GM23248 (cell line): Measurements from ENCODE around the gene SLC29A4. TPM values are rescaled to one million over a fixed set of nuclear protein-coding genes. Genes with fewer than 3 reads are reported as not detected.
"Not testable (repeated sequence)": the region's sequence is repeated elsewhere in the genome, so short reads cannot be mapped to it uniquely, and the experiment has no call there.

Experiments
- DNase-seq: peaks from one replicate; pipeline ENCODE4 v3.0.0-alpha.2; 2015
- H2AFZ ChIP-seq: fragments of 200-600 bp; sonication (generic); 2 replicates; pipeline ENCODE4 v1.6.1; 2016; ENCODE audit warnings: antibody characterized with exemption
- H3F3A ChIP-seq: fragments of 200-600 bp; sonication (generic); 2 replicates; pipeline ENCODE4 v1.6.1; 2016; ENCODE audit warnings: mild to moderate bottlenecking, antibody characterized with exemption, mixed run types; ENCODE audit not compliant: insufficient read depth
- H3K27ac ChIP-seq: fragments of 200-600 bp; sonication (generic); 2 replicates; pipeline ENCODE4 v1.5.1; 2016; ENCODE audit warnings: mild to moderate bottlenecking
- H3K27me3 ChIP-seq: fragments of 200-600 bp; sonication (generic); replicated peaks from 2 replicates; pipeline ENCODE4 v1.6.1; 2016; ENCODE audit warnings: mild to moderate bottlenecking; ENCODE audit not compliant: insufficient read depth
- H3K36me3 ChIP-seq: fragments of 200-600 bp; sonication (generic); 2 replicates; pipeline ENCODE4 v1.6.1; 2016; ENCODE audit warnings: low read depth, mild to moderate bottlenecking
- H3K4me1 ChIP-seq: fragments of 200-600 bp; sonication (generic); 2 replicates; pipeline ENCODE4 v1.6.1; 2016; ENCODE audit warnings: mild to moderate bottlenecking; ENCODE audit not compliant: insufficient read depth
- H3K4me2 ChIP-seq: fragments of 200-600 bp; sonication (generic); one replicate; pipeline ENCODE4 v1.6.1; 2016; ENCODE audit warnings: mild to moderate bottlenecking; ENCODE audit not compliant: unreplicated experiment
- H3K4me3 ChIP-seq: fragments of 200-600 bp; sonication (generic); 2 replicates; pipeline ENCODE4 v1.5.1; 2016; ENCODE audit warnings: mild to moderate bottlenecking
- H3K79me2 ChIP-seq: fragments of 200-600 bp; sonication (generic); 2 replicates; pipeline ENCODE4 v1.6.1; 2016; ENCODE audit warnings: mild to moderate bottlenecking; ENCODE audit not compliant: insufficient read depth
- H3K9ac ChIP-seq: fragments of 200-600 bp; sonication (generic); 2 replicates; pipeline ENCODE4 v1.6.1; 2016; ENCODE audit warnings: mild to moderate bottlenecking
- H3K9me2 ChIP-seq: fragments of 200-600 bp; sonication (generic); 2 replicates; pipeline ENCODE4 v1.6.1; 2016; ENCODE audit warnings: mixed run types, mild to moderate bottlenecking, moderate library complexity; ENCODE audit not compliant: insufficient read depth
- H3K9me3 ChIP-seq: fragments of 200-600 bp; sonication (generic); one replicate; pipeline ENCODE4 v1.6.1; 2017; ENCODE audit warnings: low read depth
- H4K20me1 ChIP-seq: fragments of 200-600 bp; sonication (generic); 2 replicates; pipeline ENCODE4 v1.6.0; 2016; ENCODE audit not compliant: insufficient read depth
- EZH2 ChIP-seq: fragments of 200-600 bp; sonication (generic); IDR thresholded peaks from 2 replicates; pipeline ENCODE4 v1.6.1; 2018; ENCODE audit warnings: antibody characterized with exemption, mild to moderate bottlenecking; ENCODE audit not compliant: insufficient read depth, poor library complexity, severe bottlenecking
- EZH2phosphoT487 ChIP-seq: fragments of 200-600 bp; sonication (generic); IDR thresholded peaks from 2 replicates; pipeline ENCODE4 v1.6.1; 2018; ENCODE audit warnings: antibody characterized with exemption, moderate library complexity, mild to moderate bottlenecking, low read depth; ENCODE audit not compliant: insufficient read depth
- WGBS, 2 experiments: methylation state at CpG; one replicate each; pipeline ENCODE4 v1.1.6; 2015 to 2017; ENCODE audit warnings: low lambda C conversion rate in 2 of 2, low coverage in 1 of 2; ENCODE audit errors: missing lambda C conversion rate in 2 of 2; 5-methylcytosine and 5-hydroxymethylcytosine counted together
- in situ Hi-C: fragments of 300-500 bp; cut with MboI; formaldehyde crosslinking; loops from 2 replicates; pipeline ENCODE4 v1.15.0; 2020
- polyA plus RNA-seq: library from polyadenylated mRNA; unstranded; fragments of >200 nt; fragmentation: Nextera tagmentation; extraction: Ambion mirVana; gene quantifications from 2 replicates; pipeline ENCODE4 v1.2.1, GENCODE V29; 2016
- total RNA-seq: library from RNA; depleted of rRNA; stranded (reverse); fragments of >200 nt; shearing (Covaris generic); gene quantifications from 2 replicates; pipeline ENCODE4 v1.2.3, GENCODE V29; 2014

The SLC29A4 gene
- total and polyA plus RNA-seq, 2 experiments from 2014 or later, result 0.35 to 1.2 TPM

DNA sequence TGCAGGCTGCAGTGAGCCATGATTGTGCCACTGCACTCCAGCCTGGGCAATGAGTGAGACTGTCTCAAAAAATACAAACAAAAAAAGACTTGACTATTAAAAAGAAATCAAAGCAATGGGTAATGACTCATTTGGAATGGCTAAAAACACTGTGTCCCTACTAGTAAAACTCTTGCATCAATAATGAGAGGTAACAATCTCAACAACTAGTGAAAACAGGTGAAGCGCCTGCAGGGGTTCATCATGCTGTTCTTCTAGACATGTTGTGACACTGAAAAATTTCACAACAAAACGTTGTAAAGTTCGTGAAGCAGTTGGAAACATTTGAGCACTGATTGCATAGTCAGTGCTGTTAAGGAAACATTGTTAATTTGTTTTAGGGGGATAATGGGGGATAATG is 26.9 kb upstream of the SLC29A4 start:
- Histone ChIP-seq H3K27me3 (no peaks in the 10 kb centered on the region), H3K79me2 (no peaks in the 10 kb centered on the region), H3K9ac (no peak overlapping the region), H2AFZ (no peak overlapping the region), H3K4me2 (no peak overlapping the region), H3K4me3 (no peak overlapping the region), H3K27ac (no peak overlapping the region), H3K36me3 (no peaks in the 10 kb centered on the region), H3K9me2 (no peaks in the 10 kb centered on the region), H4K20me1 (no peaks in the 10 kb centered on the region), H3F3A (no peaks in the 10 kb centered on the region), H3K9me3 (no peaks in the 10 kb centered on the region), H3K4me1 (no peaks in the 10 kb centered on the region)
- 52 to 54% methylated on average over 3 of the region's 3 CpGs for WGBS, 2 experiments
- no peak for TF ChIP-seq EZH2
- no peak for TF ChIP-seq EZH2phosphoT487
- no peak for DNase-seq
- in situ Hi-C loops, result no loop called here

DNA sequence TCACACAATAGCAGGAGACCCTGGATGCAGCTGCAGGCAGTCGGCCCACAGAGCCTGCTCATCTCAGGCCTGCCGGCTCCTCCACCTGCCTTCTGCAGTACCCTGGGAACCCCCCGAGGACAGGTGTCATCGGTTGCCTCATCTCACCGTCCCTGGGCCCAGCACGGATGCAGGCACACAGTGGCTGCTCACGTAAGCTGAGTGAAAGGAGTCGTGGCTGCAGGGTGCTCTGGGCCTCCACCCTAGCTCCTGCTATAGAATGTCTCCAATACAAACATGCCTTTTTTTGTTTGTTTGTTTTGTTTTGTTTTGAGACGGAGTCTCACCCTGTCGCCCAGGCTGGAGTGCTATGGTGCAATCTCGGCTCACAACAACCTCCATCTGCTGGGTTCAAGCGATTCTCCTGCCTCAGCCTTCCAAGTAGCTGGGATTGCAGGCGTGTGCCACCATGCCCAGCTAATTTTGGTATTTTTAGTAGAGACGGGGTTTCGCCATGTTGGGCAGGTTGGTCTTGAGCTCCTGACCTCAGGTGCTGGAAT is 22.1 kb upstream of the SLC29A4 start:
- H3K4me2 ChIP-seq, H3F3A ChIP-seq, H3K27ac ChIP-seq, H3K27me3 ChIP-seq, H3K9me3 ChIP-seq, H2AFZ ChIP-seq, DNase-seq, H4K20me1 ChIP-seq, H3K9me2 ChIP-seq, in situ Hi-C loops, H3K9ac ChIP-seq, H3K79me2 ChIP-seq, H3K4me1 ChIP-seq, H3K36me3 ChIP-seq, H3K4me3 ChIP-seq: not testable (repeated sequence)
- 81 to 88% methylated on average over 15 of the region's 15 CpGs for WGBS, 2 experiments

DNA sequence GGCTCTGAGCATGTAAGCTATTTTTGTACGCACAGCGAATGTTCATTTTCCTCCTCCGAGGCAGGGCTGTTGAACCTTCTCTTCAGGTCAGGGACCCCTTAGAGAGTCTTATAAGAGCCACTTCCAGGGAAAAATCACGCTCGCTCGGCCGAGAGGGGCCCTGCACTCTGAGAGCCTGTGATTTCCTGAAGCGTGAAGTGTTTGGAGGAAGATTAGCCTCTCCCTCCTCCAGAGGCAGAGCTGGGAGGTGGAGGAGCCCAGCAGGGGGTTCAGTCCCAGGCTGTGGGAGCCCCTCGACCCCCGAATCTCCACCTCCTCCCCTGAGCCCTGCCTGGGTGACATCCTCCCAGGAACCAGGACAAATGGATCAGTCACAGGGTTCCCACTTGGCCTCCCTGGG is 19.7 kb upstream of the SLC29A4 start:
- H3K4me3 ChIP-seq, H3K4me2 ChIP-seq, H3K9ac ChIP-seq, H3K9me3 ChIP-seq, DNase-seq, H4K20me1 ChIP-seq, H3K4me1 ChIP-seq, in situ Hi-C loops, H3K79me2 ChIP-seq, H2AFZ ChIP-seq, H3K36me3 ChIP-seq, H3K27ac ChIP-seq, H3K9me2 ChIP-seq, H3F3A ChIP-seq, H3K27me3 ChIP-seq: not testable (repeated sequence)
- 65 to 73% methylated on average over 10 of the region's 10 CpGs for WGBS, 2 experiments

GRCh38 chr7:5265320-5266190 is 17.2 kb upstream of the SLC29A4 start:
- H3K9me3 ChIP-seq, result no peaks in the 10 kb centered on the region
- no peak for TF ChIP-seq EZH2phosphoT487
- TF ChIP-seq EZH2, result no peak
- H3K27ac ChIP-seq, result no peak overlapping the region
- H3K4me3 ChIP-seq, result no peak overlapping the region
- H3K9me2 ChIP-seq, result no peaks in the 10 kb centered on the region
- no peak overlapping the region for H2AFZ ChIP-seq
- H3K27me3 ChIP-seq, result 0 out of 2 replicates have a peak, but pooled peaks cover 3% of the 10 kb centered on the region
- 52% methylated on average over 19 of the region's 19 CpGs for WGBS, 2 experiments
- in situ Hi-C loops, result no loop called here
- no peak overlapping the region for H3K4me2 ChIP-seq
- no peak overlapping the region for H3K9ac ChIP-seq
- no peak for DNase-seq
- H3F3A ChIP-seq, result no peaks in the 10 kb centered on the region
- no peaks in the 10 kb centered on the region for H4K20me1 ChIP-seq
- H3K79me2 ChIP-seq, result no peaks in the 10 kb centered on the region
- H3K4me1 ChIP-seq, result no peaks in the 10 kb centered on the region
- H3K36me3 ChIP-seq, result no peaks in the 10 kb centered on the region
